Measurements from ENCODE around the gene SEL1L. TPM values are rescaled to one million over a fixed set of nuclear protein-coding genes. Genes with fewer than 3 reads are reported as not detected.

The SEL1L gene
- total and polyA plus RNA-seq, 2 experiments from 2014 or later = 20.6 to 22.6 TPM

DNA sequence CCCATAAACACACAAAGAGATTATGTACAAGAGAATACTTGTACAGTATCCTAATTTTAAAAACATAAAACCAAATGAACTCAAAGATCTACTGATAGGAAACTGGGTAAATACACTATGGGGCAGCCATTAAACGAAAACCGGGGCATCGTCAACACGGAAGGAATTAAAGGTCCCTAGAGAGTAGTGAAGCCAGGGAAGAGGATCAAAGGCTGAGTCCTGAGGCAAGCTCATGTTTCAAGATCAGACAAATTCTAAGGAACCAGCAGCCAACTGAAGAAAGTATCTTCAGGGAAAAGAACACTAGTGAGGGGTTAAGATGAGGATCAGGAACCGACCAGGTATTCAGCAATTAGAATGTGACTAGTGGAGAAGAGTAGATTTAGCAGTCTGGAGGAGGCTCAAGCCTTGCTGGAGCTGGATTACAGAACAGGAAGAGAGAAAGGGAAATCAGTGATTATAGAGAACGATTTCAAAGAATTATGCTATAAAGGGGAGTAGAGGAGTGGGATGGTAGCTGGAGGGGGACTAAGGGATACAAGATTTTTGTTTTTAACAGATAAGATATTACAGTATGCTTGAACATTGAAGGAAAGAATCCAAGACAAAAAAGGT lies 23.7 kb downstream of the SEL1L start (continued):
- TF ChIP-seq, protein P1, sequence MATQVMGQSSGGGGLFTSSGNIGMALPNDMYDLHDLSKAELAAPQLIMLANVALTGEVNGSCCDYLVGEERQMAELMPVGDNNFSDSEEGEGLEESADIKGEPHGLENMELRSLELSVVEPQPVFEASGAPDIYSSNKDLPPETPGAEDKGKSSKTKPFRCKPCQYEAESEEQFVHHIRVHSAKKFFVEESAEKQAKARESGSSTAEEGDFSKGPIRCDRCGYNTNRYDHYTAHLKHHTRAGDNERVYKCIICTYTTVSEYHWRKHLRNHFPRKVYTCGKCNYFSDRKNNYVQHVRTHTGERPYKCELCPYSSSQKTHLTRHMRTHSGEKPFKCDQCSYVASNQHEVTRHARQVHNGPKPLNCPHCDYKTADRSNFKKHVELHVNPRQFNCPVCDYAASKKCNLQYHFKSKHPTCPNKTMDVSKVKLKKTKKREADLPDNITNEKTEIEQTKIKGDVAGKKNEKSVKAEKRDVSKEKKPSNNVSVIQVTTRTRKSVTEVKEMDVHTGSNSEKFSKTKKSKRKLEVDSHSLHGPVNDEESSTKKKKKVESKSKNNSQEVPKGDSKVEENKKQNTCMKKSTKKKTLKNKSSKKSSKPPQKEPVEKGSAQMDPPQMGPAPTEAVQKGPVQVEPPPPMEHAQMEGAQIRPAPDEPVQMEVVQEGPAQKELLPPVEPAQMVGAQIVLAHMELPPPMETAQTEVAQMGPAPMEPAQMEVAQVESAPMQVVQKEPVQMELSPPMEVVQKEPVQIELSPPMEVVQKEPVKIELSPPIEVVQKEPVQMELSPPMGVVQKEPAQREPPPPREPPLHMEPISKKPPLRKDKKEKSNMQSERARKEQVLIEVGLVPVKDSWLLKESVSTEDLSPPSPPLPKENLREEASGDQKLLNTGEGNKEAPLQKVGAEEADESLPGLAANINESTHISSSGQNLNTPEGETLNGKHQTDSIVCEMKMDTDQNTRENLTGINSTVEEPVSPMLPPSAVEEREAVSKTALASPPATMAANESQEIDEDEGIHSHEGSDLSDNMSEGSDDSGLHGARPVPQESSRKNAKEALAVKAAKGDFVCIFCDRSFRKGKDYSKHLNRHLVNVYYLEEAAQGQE (IDR thresholded peaks at IDR 0.05; ENCODE audit: unreplicated experiment) = no peak
- TF ChIP-seq POLR2AphosphoS5 (IDR thresholded peaks at IDR 0.05; ENCODE audit: low read depth) = no peak
- no peak for TF ChIP-seq EZH2 (IDR thresholded peaks at IDR 0.05; ENCODE audit: low read depth, unreplicated experiment)
- no peak for TF ChIP-seq EZH2phosphoT487 (IDR thresholded peaks at IDR 0.05; ENCODE audit: unreplicated experiment)
- no peak for TF ChIP-seq ZNF331 (CRISPR knock-in tag; IDR thresholded peaks at IDR 0.05; ENCODE audit: low read depth)
- TF ChIP-seq, protein P2, sequence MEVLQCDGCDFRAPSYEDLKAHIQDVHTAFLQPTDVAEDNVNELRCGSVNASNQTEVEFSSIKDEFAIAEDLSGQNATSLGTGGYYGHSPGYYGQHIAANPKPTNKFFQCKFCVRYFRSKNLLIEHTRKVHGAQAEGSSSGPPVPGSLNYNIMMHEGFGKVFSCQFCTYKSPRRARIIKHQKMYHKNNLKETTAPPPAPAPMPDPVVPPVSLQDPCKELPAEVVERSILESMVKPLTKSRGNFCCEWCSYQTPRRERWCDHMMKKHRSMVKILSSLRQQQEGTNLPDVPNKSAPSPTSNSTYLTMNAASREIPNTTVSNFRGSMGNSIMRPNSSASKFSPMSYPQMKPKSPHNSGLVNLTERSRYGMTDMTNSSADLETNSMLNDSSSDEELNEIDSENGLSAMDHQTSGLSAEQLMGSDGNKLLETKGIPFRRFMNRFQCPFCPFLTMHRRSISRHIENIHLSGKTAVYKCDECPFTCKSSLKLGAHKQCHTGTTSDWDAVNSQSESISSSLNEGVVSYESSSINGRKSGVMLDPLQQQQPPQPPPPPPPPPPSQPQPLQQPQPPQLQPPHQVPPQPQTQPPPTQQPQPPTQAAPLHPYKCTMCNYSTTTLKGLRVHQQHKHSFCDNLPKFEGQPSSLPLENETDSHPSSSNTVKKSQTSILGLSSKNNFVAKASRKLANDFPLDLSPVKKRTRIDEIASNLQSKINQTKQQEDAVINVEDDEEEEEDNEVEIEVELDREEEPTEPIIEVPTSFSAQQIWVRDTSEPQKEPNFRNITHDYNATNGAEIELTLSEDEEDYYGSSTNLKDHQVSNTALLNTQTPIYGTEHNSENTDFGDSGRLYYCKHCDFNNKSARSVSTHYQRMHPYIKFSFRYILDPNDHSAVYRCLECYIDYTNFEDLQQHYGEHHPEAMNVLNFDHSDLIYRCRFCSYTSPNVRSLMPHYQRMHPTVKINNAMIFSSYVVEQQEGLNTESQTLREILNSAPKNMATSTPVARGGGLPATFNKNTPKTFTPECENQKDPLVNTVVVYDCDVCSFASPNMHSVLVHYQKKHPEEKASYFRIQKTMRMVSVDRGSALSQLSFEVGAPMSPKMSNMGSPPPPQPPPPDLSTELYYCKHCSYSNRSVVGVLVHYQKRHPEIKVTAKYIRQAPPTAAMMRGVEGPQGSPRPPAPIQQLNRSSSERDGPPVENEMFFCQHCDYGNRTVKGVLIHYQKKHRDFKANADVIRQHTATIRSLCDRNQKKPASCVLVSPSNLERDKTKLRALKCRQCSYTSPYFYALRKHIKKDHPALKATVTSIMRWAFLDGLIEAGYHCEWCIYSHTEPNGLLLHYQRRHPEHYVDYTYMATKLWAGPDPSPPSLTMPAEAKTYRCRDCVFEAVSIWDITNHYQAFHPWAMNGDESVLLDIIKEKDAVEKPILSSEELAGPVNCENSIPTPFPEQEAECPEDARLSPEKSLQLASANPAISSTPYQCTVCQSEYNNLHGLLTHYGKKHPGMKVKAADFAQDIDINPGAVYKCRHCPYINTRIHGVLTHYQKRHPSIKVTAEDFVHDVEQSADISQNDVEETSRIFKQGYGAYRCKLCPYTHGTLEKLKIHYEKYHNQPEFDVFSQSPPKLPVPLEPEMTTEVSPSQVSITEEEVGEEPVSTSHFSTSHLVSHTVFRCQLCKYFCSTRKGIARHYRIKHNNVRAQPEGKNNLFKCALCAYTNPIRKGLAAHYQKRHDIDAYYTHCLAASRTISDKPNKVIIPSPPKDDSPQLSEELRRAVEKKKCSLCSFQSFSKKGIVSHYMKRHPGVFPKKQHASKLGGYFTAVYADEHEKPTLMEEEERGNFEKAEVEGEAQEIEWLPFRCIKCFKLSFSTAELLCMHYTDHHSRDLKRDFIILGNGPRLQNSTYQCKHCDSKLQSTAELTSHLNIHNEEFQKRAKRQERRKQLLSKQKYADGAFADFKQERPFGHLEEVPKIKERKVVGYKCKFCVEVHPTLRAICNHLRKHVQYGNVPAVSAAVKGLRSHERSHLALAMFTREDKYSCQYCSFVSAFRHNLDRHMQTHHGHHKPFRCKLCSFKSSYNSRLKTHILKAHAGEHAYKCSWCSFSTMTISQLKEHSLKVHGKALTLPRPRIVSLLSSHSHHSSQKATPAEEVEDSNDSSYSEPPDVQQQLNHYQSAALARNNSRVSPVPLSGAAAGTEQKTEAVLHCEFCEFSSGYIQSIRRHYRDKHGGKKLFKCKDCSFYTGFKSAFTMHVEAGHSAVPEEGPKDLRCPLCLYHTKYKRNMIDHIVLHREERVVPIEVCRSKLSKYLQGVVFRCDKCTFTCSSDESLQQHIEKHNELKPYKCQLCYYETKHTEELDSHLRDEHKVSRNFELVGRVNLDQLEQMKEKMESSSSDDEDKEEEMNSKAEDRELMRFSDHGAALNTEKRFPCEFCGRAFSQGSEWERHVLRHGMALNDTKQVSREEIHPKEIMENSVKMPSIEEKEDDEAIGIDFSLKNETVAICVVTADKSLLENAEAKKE (CRISPR knock-in tag; IDR thresholded peaks at IDR 0.05) = no peak
- no peak for TF ChIP-seq STAT1 (IDR thresholded peaks at IDR 0.05; ENCODE audit: unreplicated experiment)
- no peak for TF ChIP-seq CREB1 (CRISPR knock-in tag; IDR thresholded peaks at IDR 0.05; ENCODE audit: low read depth)
